Neural cell (in vitro differentiated cells): Measurements from ENCODE around the gene TMTC1. TPM values are rescaled to one million over a fixed set of nuclear protein-coding genes. Genes with fewer than 3 reads are reported as not detected.

Experiments used
- H2AFZ ChIP-seq: fragments of 200-600, 300-800 bp; sonication (generic), shearing (Covaris generic); 2 replicates; pipeline ENCODE4 v1.6.0; 2014; ENCODE audit warnings: low read depth, mild to moderate bottlenecking, antibody characterized with exemption, low read length, moderate library complexity
- H3F3A ChIP-seq: fragments of 200-600 bp; shearing (Covaris generic); 2 replicates; pipeline ENCODE4 v1.6.1; 2016; ENCODE audit warnings: mild to moderate bottlenecking, moderate library complexity, mixed read lengths, antibody characterized with exemption, low read length; ENCODE audit not compliant: insufficient read depth, poor library complexity, severe bottlenecking
- H3K27ac ChIP-seq: fragments of 200-600, 300-800 bp; sonication (generic), shearing (Covaris generic); 2 replicates; pipeline ENCODE4 v1.5.1; 2014; ENCODE audit warnings: mild to moderate bottlenecking, low read length, moderate library complexity
- H3K27me3 ChIP-seq: fragments of 300-800, 200-600 bp; sonication (generic), shearing (Covaris generic); 2 replicates; pipeline ENCODE4 v1.6.0; 2014; ENCODE audit warnings: mild to moderate bottlenecking, low read depth, low read length, moderate library complexity; ENCODE audit not compliant: insufficient read depth
- H3K36me3 ChIP-seq: fragments of 300-800, 200-600 bp; sonication (generic), shearing (Covaris generic); 2 replicates; pipeline ENCODE4 v1.5.1; 2014; ENCODE audit warnings: mild to moderate bottlenecking, antibody characterized with exemption, low read length, moderate library complexity; ENCODE audit not compliant: insufficient read depth
- H3K4me2 ChIP-seq: fragments of 300-800, 200-600 bp; sonication (generic), shearing (Covaris generic); 2 replicates; pipeline ENCODE4 v1.6.0; 2014; ENCODE audit warnings: mild to moderate bottlenecking, low read length
- H3K4me3 ChIP-seq: fragments of 300-800, 200-600 bp; sonication (generic), shearing (Covaris generic); 2 replicates; pipeline ENCODE4 v1.5.1; 2014; ENCODE audit warnings: mild to moderate bottlenecking, low read length, moderate library complexity
- H3K79me2 ChIP-seq: fragments of 200-600 bp; shearing (Covaris generic); replicated peaks from 2 replicates; pipeline ENCODE4 v1.6.0; 2014; ENCODE audit warnings: mild to moderate bottlenecking, low read length, moderate library complexity; ENCODE audit not compliant: insufficient read depth
- H3K9ac ChIP-seq: fragments of 300-800, 200-600 bp; sonication (generic), shearing (Covaris generic); 2 replicates; pipeline ENCODE4 v1.6.1; 2016; ENCODE audit warnings: mild to moderate bottlenecking, low read length, mixed read lengths
- H3K9me2 ChIP-seq: fragments of 200-600 bp; shearing (Covaris generic); 2 replicates; pipeline ENCODE4 v1.6.1; 2016; ENCODE audit warnings: mild to moderate bottlenecking, low read length, mixed read lengths; ENCODE audit not compliant: insufficient read depth
- H3K9me3 ChIP-seq: fragments of 200-600, 300-800 bp; sonication (generic), shearing (Covaris generic); 2 replicates; pipeline ENCODE4 v1.6.1; 2016; ENCODE audit warnings: mild to moderate bottlenecking, mixed run types, low read length, moderate library complexity, mixed read lengths
- H4K20me1 ChIP-seq: fragments of 200-600 bp; shearing (Covaris generic); 2 replicates; pipeline ENCODE4 v1.6.1; 2016; ENCODE audit warnings: mild to moderate bottlenecking, mixed run types; ENCODE audit not compliant: insufficient read depth
- EP300 ChIP-seq: fragments of 450-650 bp; conservative IDR thresholded peaks from 2 replicates; pipeline ENCODE4 v1.6.1; 2014; ENCODE audit warnings: antibody characterized with exemption, mild to moderate bottlenecking, moderate library complexity; ENCODE audit not compliant: poor library complexity, severe bottlenecking
- EZH2 ChIP-seq: fragments of 200-600, 300-800 bp; shearing (Covaris generic), sonication (generic); IDR thresholded peaks from 2 replicates; pipeline ENCODE4 v1.6.1; 2014; ENCODE audit warnings: antibody characterized with exemption, low read length, borderline replicate concordance, mild to moderate bottlenecking; ENCODE audit not compliant: insufficient read depth, poor library complexity, severe bottlenecking
- MXI1 ChIP-seq: fragments of 450-650 bp; conservative IDR thresholded peaks from 2 replicates; pipeline ENCODE4 v1.6.1; 2014; ENCODE audit warnings: antibody characterized with exemption, mild to moderate bottlenecking; ENCODE audit not compliant: poor library complexity, severe bottlenecking
- POLR2AphosphoS5 ChIP-seq: IDR thresholded peaks from 2 replicates; pipeline ENCODE4 v1.6.1; 2012
- RAD21 ChIP-seq: fragments of 450-650 bp; conservative IDR thresholded peaks from 2 replicates; pipeline ENCODE4 v1.6.1; 2014; ENCODE audit warnings: antibody characterized with exemption, mild to moderate bottlenecking, moderate library complexity
- SMC3 ChIP-seq: fragments of 450-650 bp; conservative IDR thresholded peaks from 2 replicates; pipeline ENCODE4 v1.6.1; 2014; ENCODE audit warnings: antibody characterized with exemption, mild to moderate bottlenecking, moderate library complexity; ENCODE audit not compliant: poor library complexity
- TAF1 ChIP-seq: IDR thresholded peaks from 2 replicates; pipeline ENCODE4 v1.6.1; 2012; ENCODE audit warnings: low read depth
- polyA plus RNA-seq: library from polyadenylated mRNA; depleted of rRNA; stranded (reverse); fragments of >200 nt; gene quantifications from 2 replicates; pipeline ENCODE4 v1.2.3, GENCODE V29; 2014
- TF ChIP-seq, protein P1 (sequence below): IDR thresholded peaks from 2 replicates; pipeline ENCODE4 v1.6.1; 2012; ENCODE audit warnings: borderline replicate concordance
- TF ChIP-seq, protein P2 (sequence below): fragments of 450-650 bp; IDR thresholded peaks from 2 replicates; pipeline ENCODE4 v1.5.1; 2014; ENCODE audit warnings: antibody characterized with exemption, mild to moderate bottlenecking, moderate library complexity; ENCODE audit not compliant: poor library complexity, severe bottlenecking

TMTC1 gene
- polyA plus RNA-seq, 1 donor from 2014 or later: 10.0 TPM

DNA sequence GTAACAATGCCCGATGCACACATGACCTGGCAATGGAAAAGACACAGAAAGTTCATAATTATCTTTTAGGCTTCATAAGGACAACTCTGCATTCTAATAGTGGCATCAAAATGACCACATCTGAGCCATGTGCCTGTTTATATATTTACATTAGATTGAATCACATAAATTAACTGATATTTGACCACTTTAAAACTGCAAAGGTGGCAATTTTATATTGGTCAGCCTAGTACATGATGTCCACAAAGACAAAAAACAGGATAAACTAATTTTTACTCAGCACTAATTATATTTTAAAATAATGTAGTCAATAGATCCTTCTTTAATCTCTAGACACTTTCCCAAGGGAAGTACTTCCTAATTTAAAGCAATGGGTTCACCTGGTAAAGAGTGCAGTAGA lies 274.2 kb downstream of the TMTC1 start:
- no peak overlapping the region for H3K4me3 ChIP-seq
- H3K9me3 ChIP-seq: no peaks in the 10 kb centered on the region
- no peaks in the 10 kb centered on the region for H3K27me3 ChIP-seq

DNA sequence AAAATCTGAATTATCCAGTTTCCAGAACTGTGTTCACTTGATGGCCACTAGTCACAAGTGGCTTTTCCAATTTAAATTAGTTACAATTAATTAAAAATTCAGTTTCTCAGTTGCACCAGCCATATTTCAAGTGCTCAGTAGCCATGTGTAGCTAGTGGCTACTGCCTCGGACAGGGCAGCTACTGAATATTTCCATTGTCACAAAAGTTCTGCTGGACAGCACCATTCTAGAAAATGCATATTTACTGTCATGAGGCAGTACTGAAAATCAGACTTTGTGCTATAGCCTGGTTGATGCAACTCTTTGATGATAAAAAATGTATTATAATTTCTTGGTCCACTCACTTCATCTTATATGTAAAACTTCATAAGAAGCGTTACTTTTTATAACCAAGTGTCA lies 274.8 kb downstream of the TMTC1 start:
- Histone ChIP-seq H4K20me1 (no peaks in the 10 kb centered on the region), H3K4me3 (no peak overlapping the region), H3K9ac (no peak overlapping the region), H3K27ac (no peak overlapping the region), H3K36me3 (no peaks in the 10 kb centered on the region), H3K27me3 (no peaks in the 10 kb centered on the region), H3K9me3 (no peaks in the 10 kb centered on the region), H2AFZ (no peak overlapping the region), H3F3A (no peaks in the 10 kb centered on the region), H3K4me2 (no peak overlapping the region), H3K79me2 (no peaks in the 10 kb centered on the region), H3K9me2 (no peaks in the 10 kb centered on the region)
- TF ChIP-seq POLR2AphosphoS5 (no peak), EZH2 (no peak), RAD21 (no peak), EP300 (no peak), TAF1 (no peak), MXI1 (no peak), SMC3 (no peak)
- TF ChIP-seq, protein P1, sequence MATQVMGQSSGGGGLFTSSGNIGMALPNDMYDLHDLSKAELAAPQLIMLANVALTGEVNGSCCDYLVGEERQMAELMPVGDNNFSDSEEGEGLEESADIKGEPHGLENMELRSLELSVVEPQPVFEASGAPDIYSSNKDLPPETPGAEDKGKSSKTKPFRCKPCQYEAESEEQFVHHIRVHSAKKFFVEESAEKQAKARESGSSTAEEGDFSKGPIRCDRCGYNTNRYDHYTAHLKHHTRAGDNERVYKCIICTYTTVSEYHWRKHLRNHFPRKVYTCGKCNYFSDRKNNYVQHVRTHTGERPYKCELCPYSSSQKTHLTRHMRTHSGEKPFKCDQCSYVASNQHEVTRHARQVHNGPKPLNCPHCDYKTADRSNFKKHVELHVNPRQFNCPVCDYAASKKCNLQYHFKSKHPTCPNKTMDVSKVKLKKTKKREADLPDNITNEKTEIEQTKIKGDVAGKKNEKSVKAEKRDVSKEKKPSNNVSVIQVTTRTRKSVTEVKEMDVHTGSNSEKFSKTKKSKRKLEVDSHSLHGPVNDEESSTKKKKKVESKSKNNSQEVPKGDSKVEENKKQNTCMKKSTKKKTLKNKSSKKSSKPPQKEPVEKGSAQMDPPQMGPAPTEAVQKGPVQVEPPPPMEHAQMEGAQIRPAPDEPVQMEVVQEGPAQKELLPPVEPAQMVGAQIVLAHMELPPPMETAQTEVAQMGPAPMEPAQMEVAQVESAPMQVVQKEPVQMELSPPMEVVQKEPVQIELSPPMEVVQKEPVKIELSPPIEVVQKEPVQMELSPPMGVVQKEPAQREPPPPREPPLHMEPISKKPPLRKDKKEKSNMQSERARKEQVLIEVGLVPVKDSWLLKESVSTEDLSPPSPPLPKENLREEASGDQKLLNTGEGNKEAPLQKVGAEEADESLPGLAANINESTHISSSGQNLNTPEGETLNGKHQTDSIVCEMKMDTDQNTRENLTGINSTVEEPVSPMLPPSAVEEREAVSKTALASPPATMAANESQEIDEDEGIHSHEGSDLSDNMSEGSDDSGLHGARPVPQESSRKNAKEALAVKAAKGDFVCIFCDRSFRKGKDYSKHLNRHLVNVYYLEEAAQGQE: no peak
- TF ChIP-seq, protein P2, sequence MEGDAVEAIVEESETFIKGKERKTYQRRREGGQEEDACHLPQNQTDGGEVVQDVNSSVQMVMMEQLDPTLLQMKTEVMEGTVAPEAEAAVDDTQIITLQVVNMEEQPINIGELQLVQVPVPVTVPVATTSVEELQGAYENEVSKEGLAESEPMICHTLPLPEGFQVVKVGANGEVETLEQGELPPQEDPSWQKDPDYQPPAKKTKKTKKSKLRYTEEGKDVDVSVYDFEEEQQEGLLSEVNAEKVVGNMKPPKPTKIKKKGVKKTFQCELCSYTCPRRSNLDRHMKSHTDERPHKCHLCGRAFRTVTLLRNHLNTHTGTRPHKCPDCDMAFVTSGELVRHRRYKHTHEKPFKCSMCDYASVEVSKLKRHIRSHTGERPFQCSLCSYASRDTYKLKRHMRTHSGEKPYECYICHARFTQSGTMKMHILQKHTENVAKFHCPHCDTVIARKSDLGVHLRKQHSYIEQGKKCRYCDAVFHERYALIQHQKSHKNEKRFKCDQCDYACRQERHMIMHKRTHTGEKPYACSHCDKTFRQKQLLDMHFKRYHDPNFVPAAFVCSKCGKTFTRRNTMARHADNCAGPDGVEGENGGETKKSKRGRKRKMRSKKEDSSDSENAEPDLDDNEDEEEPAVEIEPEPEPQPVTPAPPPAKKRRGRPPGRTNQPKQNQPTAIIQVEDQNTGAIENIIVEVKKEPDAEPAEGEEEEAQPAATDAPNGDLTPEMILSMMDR: no peak

More for the DNA sequence above, 274.2 kb downstream of the TMTC1 start:
- Histone ChIP-seq H2AFZ (no peak overlapping the region), H3K79me2 (no peaks in the 10 kb centered on the region), H3K27ac (no peak overlapping the region), H3K36me3 (no peaks in the 10 kb centered on the region), H3K9ac (no peak overlapping the region), H3K4me2 (no peak overlapping the region), H3K9me2 (no peaks in the 10 kb centered on the region), H3F3A (no peaks in the 10 kb centered on the region), H4K20me1 (no peaks in the 10 kb centered on the region)
- TF ChIP-seq SMC3 (no peak), TAF1 (no peak), EZH2 (no peak), POLR2AphosphoS5 (no peak), MXI1 (no peak), EP300 (no peak), RAD21 (no peak)
- TF ChIP-seq, protein P2: no peak
- TF ChIP-seq, protein P1: no peak
